HCT116 (cell line): Measurements from ENCODE around the gene PEX19.

Experiments used
- ATF3 ChIP-seq: IDR thresholded peaks from 2 replicates; pipeline ENCODE4 v1.6.1; 2012
- CTCF ChIP-seq, 3 experiments: fragments of 200-600 bp in 1 of 3; sonication (generic) in 1 of 3; IDR thresholded peaks in 2 of 3; conservative IDR thresholded peaks in 1 of 3; 2 replicates each; pipeline ENCODE4 v1.5.1; 2012 to 2017; ENCODE audit warnings: low read depth in 2 of 3, low read length in 2 of 3, antibody characterized with exemption in 1 of 3, borderline replicate concordance in 1 of 3, control low read depth in 1 of 3, mild to moderate bottlenecking in 1 of 3, mixed read lengths in 1 of 3, mixed run types in 1 of 3, moderate library complexity in 1 of 3; ENCODE audit not compliant: insufficient read depth in 1 of 3
- EZH2 ChIP-seq: fragments of 200-600 bp; sonication (generic); IDR thresholded peaks from 2 replicates; pipeline ENCODE4 v1.6.1; 2017; ENCODE audit warnings: antibody characterized with exemption, mixed run types
- FOSL1 ChIP-seq: IDR thresholded peaks from 2 replicates; pipeline ENCODE4 v1.6.1; 2012; ENCODE audit warnings: low read depth

- TF ChIP-seq EZH2 (no peak), FOSL1 (no peak), ATF3 (no peak), CTCF (IDR thresholded peaks at IDR 0.05 in 2 of 3, conservative IDR thresholded peaks at IDR 0.05 in 1 of 3; ENCODE audit: borderline replicate concordance in 1 of 3, insufficient read depth in 1 of 3, low read depth in 2 of 3, low read length in 2 of 3) (no peak)
These were observed 23.7 kb upstream of the PEX19 start for GRCh38 chr1:160308451-160309184.
